HCT116 (cell line): ENCODE data around the gene CPNE4. TPM values are rescaled to one million over a fixed set of nuclear protein-coding genes. Genes with fewer than 3 reads are reported as not detected.

Experiments
- ATAC-seq: fragments of 200-7000 bp; cut with Tn5 transposase; 2 replicates; pipeline ENCODE4 v1.9.1; 2020; ENCODE audit warnings: mild to moderate bottlenecking, moderate library complexity
- BruUV-seq: library from RNA; stranded (reverse); fragments of 400-500 nt; replicated peaks from 2 replicates; lab custom pipeline; 2021; lab: Mats Ljungman, UMichigan
- CTCF ChIA-PET: fragments of 300-600 bp; sonication (Branson Sonifier 250); formaldehyde crosslinking; loops from one replicate; lab custom pipeline; 2021; ENCODE audit warnings: antibody characterized with exemption; lab: Charles Lee
- POLR2A ChIA-PET: fragments of 300-600, 350-600 bp; sonication (Branson Sonifier 250); formaldehyde crosslinking; loops from one replicate; lab custom pipeline; 2021; ENCODE audit warnings: antibody characterized with exemption; lab: Charles Lee
- RAD21 ChIA-PET, 2 experiments: fragments of 300-600 bp; sonication (Branson Sonifier 250); formaldehyde crosslinking; loops; one replicate each; lab custom pipeline; 2023; ENCODE audit warnings: low total read pairs in 2 of 2; ENCODE audit not compliant: uncharacterized antibody in 2 of 2, unreplicated experiment in 2 of 2, low non-redundant PET in 1 of 2; lab: Charles Lee
- DNase-seq: peaks from one replicate; pipeline ENCODE4 v3.0.0-alpha.2; 2010; ENCODE audit warnings: low read depth, low spot score
- H2AFZ ChIP-seq: fragments of 200-600 bp; shearing (Covaris generic), sonication (generic); 2 replicates; pipeline ENCODE4 v1.6.1; 2017; ENCODE audit warnings: low read depth, mixed run types, mixed read lengths, antibody characterized with exemption, low read length; ENCODE audit not compliant: poor library complexity, severe bottlenecking
- H3K27ac ChIP-seq: 2 replicates; pipeline ENCODE4 v1.5.1; 2012; ENCODE audit warnings: low read depth, low read length
- H3K27me3 ChIP-seq: fragments of 200-600 bp; sonication (generic); 2 replicates; pipeline ENCODE4 v1.6.1; 2016; ENCODE audit warnings: mixed run types, low read length, mixed read lengths; ENCODE audit not compliant: insufficient read depth
- H3K36me3 ChIP-seq, 2 experiments: fragments of 200-500 bp in 1 of 2; fragments of 200-600 bp in 1 of 2; sonication (Bioruptor generic) in 1 of 2; sonication (generic) in 1 of 2; 2 replicates each; pipeline versions ENCODE4 v1.5.1 to v1.6.1; 2014 to 2016; ENCODE audit warnings: low read length in 2 of 2, inconsistent platforms in 1 of 2, mixed read lengths in 1 of 2, mixed run types in 1 of 2; ENCODE audit not compliant: insufficient read depth in 2 of 2, control insufficient read depth in 1 of 2
- H3K4me1 ChIP-seq, 2 experiments: fragments of 200-600 bp in 1 of 2; sonication (generic) in 1 of 2; 2 replicates each; pipeline versions ENCODE4 v1.5.1 to v1.6.1; 2012 to 2017; ENCODE audit warnings: low read length in 2 of 2, inconsistent platforms in 1 of 2, mild to moderate bottlenecking in 1 of 2, mixed read lengths in 1 of 2, mixed run types in 1 of 2, moderate library complexity in 1 of 2; ENCODE audit not compliant: insufficient read depth in 2 of 2, control insufficient read depth in 1 of 2
- H3K4me2 ChIP-seq: fragments of 200-600 bp; sonication (generic); 2 replicates; pipeline ENCODE4 v1.6.1; 2017; ENCODE audit warnings: mixed run types, low read length, mixed read lengths
- H3K4me3 ChIP-seq, 2 experiments: fragments of 200-600 bp in 1 of 2; sonication (generic) in 1 of 2; replicated peaks in 1 of 2; 2 replicates each; pipeline ENCODE4 v1.5.1; 2011 to 2016; ENCODE audit warnings: low read length in 2 of 2, control low read depth in 1 of 2, low read depth in 1 of 2, mild to moderate bottlenecking in 1 of 2, mixed read lengths in 1 of 2, mixed run types in 1 of 2
- H3K79me2 ChIP-seq: fragments of 200-600 bp; sonication (generic); 2 replicates; pipeline ENCODE4 v1.6.1; 2017; ENCODE audit warnings: mild to moderate bottlenecking, mixed run types, low read length, moderate library complexity, mixed read lengths; ENCODE audit not compliant: insufficient read depth
- H3K9ac ChIP-seq: fragments of 200-600 bp; sonication (generic); 2 replicates; pipeline ENCODE4 v1.6.1; 2016; ENCODE audit warnings: low read length, mixed read lengths
- H3K9me2 ChIP-seq: fragments of 200-600 bp; sonication (generic), shearing (Covaris generic); 2 replicates; pipeline ENCODE4 v1.6.1; 2017; ENCODE audit warnings: mixed run types, mild to moderate bottlenecking, moderate library complexity; ENCODE audit not compliant: insufficient read depth
- H3K9me3 ChIP-seq, 2 experiments: fragments of 200-500 bp in 1 of 2; fragments of 200-600 bp in 1 of 2; sonication (Bioruptor generic) in 1 of 2; sonication (generic) in 1 of 2; 2 replicates each; pipeline ENCODE4 v1.6.1; 2014 to 2017; ENCODE audit warnings: low read length in 2 of 2, mixed read lengths in 2 of 2, inconsistent platforms in 1 of 2, low read depth in 1 of 2, mild to moderate bottlenecking in 1 of 2, mixed run types in 1 of 2, moderate library complexity in 1 of 2; ENCODE audit not compliant: control insufficient read depth in 1 of 2, insufficient read depth in 1 of 2
- H4K20me1 ChIP-seq: fragments of 200-600 bp; sonication (generic), shearing (Covaris generic); 2 replicates; pipeline ENCODE4 v1.6.1; 2017; ENCODE audit warnings: mixed run types, mild to moderate bottlenecking, moderate library complexity; ENCODE audit not compliant: insufficient read depth
- ATF3 ChIP-seq: IDR thresholded peaks from 2 replicates; pipeline ENCODE4 v1.6.1; 2012
- CBX3 ChIP-seq: IDR thresholded peaks from 2 replicates; pipeline ENCODE4 v1.6.1; 2012; ENCODE audit warnings: low read depth
- CEBPB ChIP-seq: IDR thresholded peaks from 2 replicates; pipeline ENCODE4 v1.6.1; 2012; ENCODE audit warnings: low read depth
- EGR1 ChIP-seq: IDR thresholded peaks from 2 replicates; pipeline ENCODE4 v1.6.1; 2012; ENCODE audit warnings: low read depth
- EZH2 ChIP-seq: fragments of 200-600 bp; sonication (generic); IDR thresholded peaks from 2 replicates; pipeline ENCODE4 v1.6.1; 2017; ENCODE audit warnings: antibody characterized with exemption, mixed run types
- EZH2phosphoT487 ChIP-seq: fragments of 200-600 bp; IDR thresholded peaks from 2 replicates; pipeline ENCODE4 v1.6.1; 2018; ENCODE audit warnings: antibody characterized with exemption, borderline replicate concordance
- FOSL1 ChIP-seq: IDR thresholded peaks from 2 replicates; pipeline ENCODE4 v1.6.1; 2012; ENCODE audit warnings: low read depth
- JUND ChIP-seq: IDR thresholded peaks from 2 replicates; pipeline ENCODE4 v1.6.1; 2012
- POLR2A ChIP-seq: IDR thresholded peaks from 2 replicates; pipeline ENCODE4 v1.7.0; 2011; ENCODE audit warnings: borderline replicate concordance; ENCODE audit not compliant: insufficient read depth, insufficient read length; ENCODE audit errors: extremely low read depth
- POLR2AphosphoS5 ChIP-seq: IDR thresholded peaks from 2 replicates; pipeline ENCODE4 v1.6.1; 2011; ENCODE audit warnings: mild to moderate bottlenecking, low read depth, low read length, moderate library complexity
- REST ChIP-seq: IDR thresholded peaks from 2 replicates; pipeline ENCODE4 v1.6.1; 2012; ENCODE audit warnings: low read depth
- SP1 ChIP-seq: IDR thresholded peaks from 2 replicates; pipeline ENCODE4 v1.6.1; 2012; ENCODE audit warnings: low read depth
- SRF ChIP-seq: IDR thresholded peaks from 2 replicates; pipeline ENCODE4 v1.6.1; 2012; ENCODE audit warnings: low read depth
- TCF7L2 ChIP-seq: IDR thresholded peaks from 2 replicates; pipeline ENCODE4 v1.7.0; 2011; ENCODE audit warnings: borderline replicate concordance, inconsistent platforms; ENCODE audit not compliant: insufficient read depth, insufficient read length; ENCODE audit errors: extremely low read depth
- YY1 ChIP-seq: IDR thresholded peaks from 2 replicates; pipeline ENCODE4 v1.6.1; 2011; ENCODE audit warnings: low read length, low read depth, moderate library complexity, mild to moderate bottlenecking; ENCODE audit not compliant: insufficient replicate concordance; ENCODE audit errors: extremely low read depth
- ZBTB33 ChIP-seq: IDR thresholded peaks from 2 replicates; pipeline ENCODE4 v1.6.1; 2011; ENCODE audit warnings: mild to moderate bottlenecking, low read length, moderate library complexity; ENCODE audit not compliant: insufficient replicate concordance; ENCODE audit errors: extremely low read depth
- ZFX ChIP-seq: fragments of 450-650 bp; IDR thresholded peaks from 2 replicates; pipeline ENCODE4 v1.6.1; 2017
- ZNF274 ChIP-seq: fragments of 200-500 bp; sonication (Bioruptor generic); IDR thresholded peaks from 2 replicates; pipeline ENCODE4 v1.6.1; 2014; ENCODE audit warnings: mild to moderate bottlenecking, low read depth, low read length, inconsistent platforms
- intact Hi-C: fragments of 100-400 bp; cut with micrococcal nuclease; formaldehyde crosslinking; loops from 2 replicates; pipeline ENCODE4 v1.10.0; 2022
- total RNA-seq: library from RNA; stranded (reverse); gene quantifications from one replicate; pipeline ENCODE4 v1.2.1, GENCODE V29; 2021; ENCODE audit not compliant: unreplicated experiment

Gene CPNE4
- total RNA-seq, 1 experiment from 2014 or later: not detected

GRCh38 chr3:131962982-131963381, 71.8 kb downstream of the CPNE4 start:
- BruUV-seq: no TSS peak
- TF ChIP-seq SRF (no peak), POLR2AphosphoS5 (no peak), JUND (no peak), ZBTB33 (no peak), ATF3 (no peak), EZH2phosphoT487 (no peak), EGR1 (no peak), FOSL1 (no peak), SP1 (no peak), POLR2A (no peak), ZNF274 (no peak), ZFX (no peak), TCF7L2 (no peak), CEBPB (no peak), EZH2 (no peak), REST (no peak), CBX3 (no peak), YY1 (no peak)
- Histone ChIP-seq H2AFZ (no peak overlapping the region), H3K9me2 (no peaks in the 10 kb centered on the region), H3K4me2 (no peak overlapping the region), H3K9ac (no peak overlapping the region), H3K27ac (no peak overlapping the region), H3K4me1 (no peaks in the 10 kb centered on the region), H3K79me2 (no peaks in the 10 kb centered on the region), H4K20me1 (no peaks in the 10 kb centered on the region), H3K27me3 (no peaks in the 10 kb centered on the region; the same call in 1 of the 2 replicates), H3K4me3 (no peak overlapping the region), H3K9me3 (no peaks in the 10 kb centered on the region), H3K36me3 (no peaks in the 10 kb centered on the region)
- ATAC-seq (no peak), DNase-seq (no peak)
- CTCF ChIA-PET: no interaction called here
- POLR2A ChIA-PET: no interaction called here
- intact Hi-C loops: no loop called here
- RAD21 ChIA-PET: no interaction called here
